ENCODE measurements around the gene RPS21.

The RPS21 gene

GRCh38 chr20:62386383-62387218, at the start of gene RPS21:
TSS of gene RPS21 (plus strand) at chr20:62387103. CDS start at chr20:62387339, 236 bp downstream.
- DNase-seq: peak; percentile 68

- DNase-seq: no peak
These were observed 49.2 kb upstream of the RPS21 start for GRCh38 chr20:62337558-62338293.

GRCh38 chr20:62338294-62338620, 48.6 kb upstream of the RPS21 start:
- DNase-seq: no peak

GRCh38 chr20:62339647-62340062, 47.2 kb upstream of the RPS21 start:
- DNase-seq: no peak

- DNase-seq: no peak
These were observed 44.0 kb upstream of the RPS21 start for GRCh38 chr20:62342910-62343309.

GRCh38 chr20:62344092-62344491, 42.8 kb upstream of the RPS21 start:
- no peak for DNase-seq

- DNase-seq: no peak
These were observed 42.1 kb upstream of the RPS21 start for GRCh38 chr20:62344782-62345181.

- DNase-seq: no peak
These were observed 41.1 kb upstream of the RPS21 start for GRCh38 chr20:62345681-62346370.

GRCh38 chr20:62346398-62347150, 40.3 kb upstream of the RPS21 start:
- no peak for DNase-seq

- no peak for DNase-seq
These were observed 39.8 kb upstream of the RPS21 start for GRCh38 chr20:62347151-62347404.

- no peak for DNase-seq
These were observed 39.5 kb upstream of the RPS21 start for GRCh38 chr20:62347445-62347844.

GRCh38 chr20:62348604-62349003, 38.3 kb upstream of the RPS21 start:
- no peak for DNase-seq

GRCh38 chr20:62349556-62350097, 37.3 kb upstream of the RPS21 start:
- DNase-seq: no peak

- no peak for DNase-seq
These were observed 36.7 kb upstream of the RPS21 start for GRCh38 chr20:62350098-62350628.

- no peak for DNase-seq
These were observed 36.1 kb upstream of the RPS21 start for GRCh38 chr20:62350629-62351422.

GRCh38 chr20:62351469-62352401, 35.2 kb upstream of the RPS21 start:
- no peak for DNase-seq

- DNase-seq: no peak
These were observed 34.3 kb upstream of the RPS21 start for GRCh38 chr20:62352402-62353288.

- DNase-seq: no peak
These were observed 33.4 kb upstream of the RPS21 start for GRCh38 chr20:62353289-62354030.
